GM12878 (cell line): ENCODE measurements around the gene TIPRL. TPM values are rescaled to one million over a fixed set of nuclear protein-coding genes. Genes with fewer than 3 reads are reported as not detected.

Source experiments
- ASH2L ChIP-seq: fragments of 300-600, 200-600 bp; sonication (generic); IDR thresholded peaks from 2 replicates; pipeline ENCODE4 v1.6.1; 2017; ENCODE audit warnings: low read depth, mild to moderate bottlenecking, borderline replicate concordance
- CREB1 ChIP-seq: IDR thresholded peaks from 2 replicates; pipeline ENCODE4 v1.6.1; 2012; ENCODE audit warnings: low read depth, mild to moderate bottlenecking, inconsistent platforms
- EZH2 ChIP-seq: IDR thresholded peaks from 2 replicates; pipeline ENCODE4 v1.6.1; 2012; ENCODE audit warnings: low read depth, mild to moderate bottlenecking, control low read depth, inconsistent platforms, low read length, borderline replicate concordance; ENCODE audit not compliant: control insufficient read depth
- FOS ChIP-seq: IDR thresholded peaks from 3 replicates; pipeline ENCODE4 v1.6.1; 2011; ENCODE audit warnings: borderline replicate concordance; ENCODE audit not compliant: insufficient read length; ENCODE audit errors: extremely low read depth
- GATAD2B ChIP-seq: fragments of 450-650 bp; conservative IDR thresholded peaks from 2 replicates; pipeline ENCODE4 v1.6.1; 2017; ENCODE audit warnings: low read depth, mild to moderate bottlenecking, moderate library complexity
- HCFC1 ChIP-seq: fragments of 150-350 bp; IDR thresholded peaks from 2 replicates; pipeline ENCODE4 v1.6.1; 2014; ENCODE audit warnings: low read length
- JUNB ChIP-seq: IDR thresholded peaks from 2 replicates; pipeline ENCODE4 v1.6.1; 2016; ENCODE audit warnings: antibody characterized with exemption, mild to moderate bottlenecking
- JUND ChIP-seq: IDR thresholded peaks from 2 replicates; pipeline ENCODE4 v1.6.1; 2012; ENCODE audit warnings: low read depth, mild to moderate bottlenecking, low read length, improper control_type of control experiment, moderate library complexity
- MTA2 ChIP-seq: fragments of 450-650 bp; IDR thresholded peaks from 2 replicates; pipeline ENCODE4 v1.6.1; 2016; ENCODE audit warnings: low read depth, mild to moderate bottlenecking, moderate library complexity
- MXI1 ChIP-seq: fragments of 150-350 bp; IDR thresholded peaks from 2 replicates; pipeline ENCODE4 v1.6.1; 2011; ENCODE audit warnings: low read depth, mild to moderate bottlenecking, inconsistent platforms, low read length, improper control_type of control experiment
- NBN ChIP-seq: fragments of 450-650 bp; IDR thresholded peaks from 2 replicates; pipeline ENCODE4 v1.6.1; 2016
- NKRF ChIP-seq: fragments of 450-650 bp; conservative IDR thresholded peaks from 2 replicates; pipeline ENCODE4 v1.6.1; 2017; ENCODE audit warnings: mild to moderate bottlenecking, moderate library complexity
- PBX3 ChIP-seq: IDR thresholded peaks from 2 replicates; pipeline ENCODE4 v1.6.1; 2011; ENCODE audit warnings: mild to moderate bottlenecking, low read depth, low read length, moderate library complexity; ENCODE audit not compliant: insufficient replicate concordance
- POLR2AphosphoS2 ChIP-seq: IDR thresholded peaks from 2 replicates; pipeline ENCODE4 v1.6.1; 2011; ENCODE audit warnings: low read depth, mild to moderate bottlenecking, low read length, improper control_type of control experiment, moderate library complexity
- POU2F2 ChIP-seq: IDR thresholded peaks from 3 replicates; pipeline ENCODE4 v1.6.1; 2011; ENCODE audit warnings: low read depth, mild to moderate bottlenecking, low read length, borderline replicate concordance
- RAD21 ChIP-seq: IDR thresholded peaks from 2 replicates; pipeline ENCODE4 v1.6.1; 2011; ENCODE audit warnings: mild to moderate bottlenecking, low read depth, low read length, moderate library complexity; ENCODE audit not compliant: insufficient read depth
- SREBF1 ChIP-seq: IDR thresholded peaks from 2 replicates; pipeline ENCODE4 v1.6.1; 2012; ENCODE audit warnings: mild to moderate bottlenecking, low read length
- STAT1 ChIP-seq: fragments of 450-650 bp; conservative IDR thresholded peaks from 2 replicates; pipeline ENCODE4 v1.6.1; 2014; ENCODE audit warnings: antibody characterized with exemption, mild to moderate bottlenecking
- TCF12 ChIP-seq: IDR thresholded peaks from 2 replicates; pipeline ENCODE4 v1.6.1; 2011; ENCODE audit warnings: low read depth, mild to moderate bottlenecking, low read length
- polyA plus RNA-seq, 11 experiments: library from polyadenylated mRNA; depleted of rRNA in 4 of 11; unstranded in 6 of 11; stranded (reverse) in 5 of 11; fragments of >200 nt; fragmentation: Nextera tagmentation in 4 of 11; fragmentation: Illumina TruSeq in 1 of 11; extraction: Ambion mirVana in 4 of 11; extraction: Trizol in 1 of 11; gene quantifications; 1 replicate in 1 of 11; 2 replicates in 10 of 11; pipeline versions ENCODE4 v1.2.1 to v1.2.3, GENCODE V29; 2011 to 2016; ENCODE audit warnings: inconsistent platforms in 2 of 11, missing spikeins in 2 of 11, low read depth in 1 of 11
- total RNA-seq, 4 experiments: library from RNA; depleted of rRNA in 3 of 4; stranded (reverse); fragments of >200 nt in 3 of 4; fragmentation: Illumina TruSeq in 1 of 4; extraction: Trizol in 1 of 4; gene quantifications; 2 replicates each; pipeline versions ENCODE4 v1.2.1 to v1.2.3, GENCODE V29; 2013 to 2021
- TF ChIP-seq, protein P1 (sequence below): fragments of 450-650 bp; formaldehyde crosslinking; IDR thresholded peaks from 2 replicates; pipeline ENCODE4 v1.5.0; 2022; ENCODE audit warnings: mild to moderate bottlenecking, missing genetic modification characterization
- TF ChIP-seq, protein P2 (sequence below): fragments of 450-650 bp; IDR thresholded peaks from 2 replicates; pipeline ENCODE4 v1.6.1; 2014; ENCODE audit warnings: mild to moderate bottlenecking

TIPRL gene
- total and polyA plus RNA-seq, 10 of the 15 experiments (the other 5 are each of a cell fraction or from before 2014, with no cell fraction given), result 36.4 to 72.1 (median 49.9) TPM

GRCh38 chr1:168178638-168179437 is at the start of gene TIPRL (continued):
- TF ChIP-seq, protein P1, sequence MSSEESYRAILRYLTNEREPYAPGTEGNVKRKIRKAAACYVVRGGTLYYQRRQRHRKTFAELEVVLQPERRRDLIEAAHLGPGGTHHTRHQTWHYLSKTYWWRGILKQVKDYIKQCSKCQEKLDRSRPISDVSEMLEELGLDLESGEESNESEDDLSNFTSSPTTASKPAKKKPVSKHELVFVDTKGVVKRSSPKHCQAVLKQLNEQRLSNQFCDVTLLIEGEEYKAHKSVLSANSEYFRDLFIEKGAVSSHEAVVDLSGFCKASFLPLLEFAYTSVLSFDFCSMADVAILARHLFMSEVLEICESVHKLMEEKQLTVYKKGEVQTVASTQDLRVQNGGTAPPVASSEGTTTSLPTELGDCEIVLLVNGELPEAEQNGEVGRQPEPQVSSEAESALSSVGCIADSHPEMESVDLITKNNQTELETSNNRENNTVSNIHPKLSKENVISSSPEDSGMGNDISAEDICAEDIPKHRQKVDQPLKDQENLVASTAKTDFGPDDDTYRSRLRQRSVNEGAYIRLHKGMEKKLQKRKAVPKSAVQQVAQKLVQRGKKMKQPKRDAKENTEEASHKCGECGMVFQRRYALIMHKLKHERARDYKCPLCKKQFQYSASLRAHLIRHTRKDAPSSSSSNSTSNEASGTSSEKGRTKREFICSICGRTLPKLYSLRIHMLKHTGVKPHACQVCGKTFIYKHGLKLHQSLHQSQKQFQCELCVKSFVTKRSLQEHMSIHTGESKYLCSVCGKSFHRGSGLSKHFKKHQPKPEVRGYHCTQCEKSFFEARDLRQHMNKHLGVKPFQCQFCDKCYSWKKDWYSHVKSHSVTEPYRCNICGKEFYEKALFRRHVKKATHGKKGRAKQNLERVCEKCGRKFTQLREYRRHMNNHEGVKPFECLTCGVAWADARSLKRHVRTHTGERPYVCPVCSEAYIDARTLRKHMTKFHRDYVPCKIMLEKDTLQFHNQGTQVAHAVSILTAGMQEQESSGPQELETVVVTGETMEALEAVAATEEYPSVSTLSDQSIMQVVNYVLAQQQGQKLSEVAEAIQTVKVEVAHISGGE (CRISPR knock-in tag), result 0 out of 2 replicates have a peak, but pooled peaks have one; percentile 50
- TF ChIP-seq NKRF (peak; percentile 80), NBN (peak; percentile 98), POLR2AphosphoS2 (0 out of 2 replicates have a peak, but pooled peaks have one; percentile 16), JUNB (peak; percentile 34; the same call in 1 of the 2 replicates), FOS (no peak), ASH2L (no peak), MXI1 (peak; percentile 62; the same call in 1 of the 2 replicates), STAT1 (no peak), PBX3 (peak; percentile 82), POU2F2 (no peak), HCFC1 (peak; percentile 54; the same call in 1 of the 2 replicates), MTA2 (peak; percentile 85), SREBF1 (peak; percentile 65), GATAD2B (peak; percentile 71), RAD21 (peak; percentile 25; the same call in 1 of the 2 replicates), EZH2 (no peak), TCF12 (0 out of 2 replicates have a peak, but pooled peaks have one; percentile 24), CREB1 (peak; percentile 78), JUND (peak; percentile 82; the same call in 1 of the 2 replicates)
- TF ChIP-seq, protein P2, sequence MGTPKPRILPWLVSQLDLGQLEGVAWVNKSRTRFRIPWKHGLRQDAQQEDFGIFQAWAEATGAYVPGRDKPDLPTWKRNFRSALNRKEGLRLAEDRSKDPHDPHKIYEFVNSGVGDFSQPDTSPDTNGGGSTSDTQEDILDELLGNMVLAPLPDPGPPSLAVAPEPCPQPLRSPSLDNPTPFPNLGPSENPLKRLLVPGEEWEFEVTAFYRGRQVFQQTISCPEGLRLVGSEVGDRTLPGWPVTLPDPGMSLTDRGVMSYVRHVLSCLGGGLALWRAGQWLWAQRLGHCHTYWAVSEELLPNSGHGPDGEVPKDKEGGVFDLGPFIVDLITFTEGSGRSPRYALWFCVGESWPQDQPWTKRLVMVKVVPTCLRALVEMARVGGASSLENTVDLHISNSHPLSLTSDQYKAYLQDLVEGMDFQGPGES, result no peak
